ENCODE results near the gene OR4D10. TPM values are rescaled to one million over a fixed set of nuclear protein-coding genes. Genes with fewer than 3 reads are reported as not detected.

OR4D10 gene
- total RNA-seq, 4 donors from 2014 or later: not detected

DNA sequence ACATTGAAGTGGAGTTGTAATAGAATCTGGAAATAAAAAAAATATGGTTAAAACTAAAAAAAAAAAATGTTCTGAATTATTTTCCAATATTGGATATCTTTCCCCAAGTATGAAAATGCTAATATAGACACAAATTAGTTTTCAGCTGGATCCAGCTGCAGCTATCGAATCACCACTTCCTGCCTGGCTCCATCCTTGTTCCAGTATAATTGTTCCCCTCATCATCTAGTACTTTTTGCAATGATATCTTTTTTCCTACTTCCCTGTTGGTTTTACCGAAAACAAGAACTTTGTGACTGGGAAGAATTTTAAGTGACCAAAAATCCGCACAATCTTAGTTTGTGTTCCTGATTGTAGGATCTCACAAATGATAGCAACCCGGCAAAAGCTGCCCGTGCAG, 47.6 kb downstream of the OR4D10 start:
- H3K27me3 ChIP-seq: no peaks in the 10 kb centered on the region
- WGBS, 2 donors: 79 to 80% methylated on average over 5 of the region's 5 CpGs
- H3K4me1 ChIP-seq: no peaks in the 10 kb centered on the region
- no peak overlapping the region for H3K27ac ChIP-seq
- no peak overlapping the region for H3K4me3 ChIP-seq (replicated peaks in 1 of 3)
- no peaks in the 10 kb centered on the region for H3K36me3 ChIP-seq
- intact Hi-C loops (cut with DNase I): no loop called here
- DNase-seq: no peak
- H3K9me3 ChIP-seq: no peaks in the 10 kb centered on the region
- no peak for TF ChIP-seq POLR2A (IDR thresholded peaks at IDR 0.05)
- TF ChIP-seq, protein P1, sequence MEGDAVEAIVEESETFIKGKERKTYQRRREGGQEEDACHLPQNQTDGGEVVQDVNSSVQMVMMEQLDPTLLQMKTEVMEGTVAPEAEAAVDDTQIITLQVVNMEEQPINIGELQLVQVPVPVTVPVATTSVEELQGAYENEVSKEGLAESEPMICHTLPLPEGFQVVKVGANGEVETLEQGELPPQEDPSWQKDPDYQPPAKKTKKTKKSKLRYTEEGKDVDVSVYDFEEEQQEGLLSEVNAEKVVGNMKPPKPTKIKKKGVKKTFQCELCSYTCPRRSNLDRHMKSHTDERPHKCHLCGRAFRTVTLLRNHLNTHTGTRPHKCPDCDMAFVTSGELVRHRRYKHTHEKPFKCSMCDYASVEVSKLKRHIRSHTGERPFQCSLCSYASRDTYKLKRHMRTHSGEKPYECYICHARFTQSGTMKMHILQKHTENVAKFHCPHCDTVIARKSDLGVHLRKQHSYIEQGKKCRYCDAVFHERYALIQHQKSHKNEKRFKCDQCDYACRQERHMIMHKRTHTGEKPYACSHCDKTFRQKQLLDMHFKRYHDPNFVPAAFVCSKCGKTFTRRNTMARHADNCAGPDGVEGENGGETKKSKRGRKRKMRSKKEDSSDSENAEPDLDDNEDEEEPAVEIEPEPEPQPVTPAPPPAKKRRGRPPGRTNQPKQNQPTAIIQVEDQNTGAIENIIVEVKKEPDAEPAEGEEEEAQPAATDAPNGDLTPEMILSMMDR (IDR thresholded peaks at IDR 0.05): no peak

DNA sequence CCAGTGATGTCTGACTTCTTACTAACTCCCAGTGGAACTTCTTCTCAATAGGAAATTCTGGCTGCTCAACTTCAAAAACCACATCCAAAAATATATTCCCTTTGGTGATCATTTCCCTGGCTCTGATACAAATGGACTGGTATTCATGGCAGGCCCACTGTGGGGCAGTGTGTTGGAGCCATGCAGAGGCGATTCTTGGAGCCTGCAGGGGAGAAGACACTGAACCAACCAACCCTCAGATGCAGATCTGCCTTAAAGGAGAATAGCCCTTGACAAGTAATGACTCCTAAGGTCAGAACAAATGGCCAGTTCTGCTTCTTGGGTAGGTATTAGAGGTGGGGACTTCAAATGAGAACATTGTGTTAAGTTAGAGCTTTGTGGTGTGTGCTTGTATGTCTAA, 50.4 kb downstream of the OR4D10 start:
- DNase-seq: no peak
- H3K36me3 ChIP-seq: no peaks in the 10 kb centered on the region
- no peak overlapping the region for H3K27ac ChIP-seq
- 0 to 17% methylated on average over 1 of the region's 1 CpG for WGBS, 2 donors
- H3K4me1 ChIP-seq: no peaks in the 10 kb centered on the region
- no peaks in the 10 kb centered on the region for H3K9me3 ChIP-seq
- intact Hi-C loops (cut with DNase I): no loop called here
- TF ChIP-seq POLR2A (IDR thresholded peaks at IDR 0.05): no peak
- TF ChIP-seq, protein P1 (IDR thresholded peaks at IDR 0.05): no peak
- no peaks in the 10 kb centered on the region for H3K27me3 ChIP-seq
- no peak overlapping the region for H3K4me3 ChIP-seq (replicated peaks in 1 of 3)

DNA sequence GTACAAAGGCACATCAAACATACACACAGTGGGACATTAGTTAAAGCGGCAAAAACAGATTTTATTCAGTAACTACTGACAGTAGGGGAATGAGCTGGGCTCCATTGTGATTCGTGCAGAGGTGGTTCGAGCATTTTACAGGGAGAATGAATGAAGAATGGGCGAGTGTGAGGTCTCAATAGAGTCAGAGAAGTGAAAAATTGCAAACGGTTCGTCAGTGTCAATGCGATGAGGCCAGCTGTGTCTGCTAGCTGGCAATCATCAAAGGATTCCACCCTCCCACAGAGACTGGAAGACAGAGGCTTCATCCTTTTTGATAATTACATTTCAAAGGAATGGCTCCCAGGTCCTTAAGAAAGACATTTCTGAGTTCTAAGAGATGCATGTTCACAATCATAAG, 55.6 kb downstream of the OR4D10 start:
- no peaks in the 10 kb centered on the region for H3K9me3 ChIP-seq
- no peak overlapping the region for H3K4me3 ChIP-seq (replicated peaks in 1 of 3)
- H3K27ac ChIP-seq: no peak overlapping the region
- no peaks in the 10 kb centered on the region for H3K36me3 ChIP-seq
- DNase-seq: no peak
- 55 to 58% methylated on average over 7 of the region's 7 CpGs for WGBS, 2 donors
- no peak for TF ChIP-seq POLR2A (IDR thresholded peaks at IDR 0.05)
- H3K27me3 ChIP-seq: no peaks in the 10 kb centered on the region
- H3K4me1 ChIP-seq: no peaks in the 10 kb centered on the region
- intact Hi-C loops (cut with DNase I): no loop called here

Other genes with a start within 250 kb of the OR4D10 start
- gene OR5AN1, start 114.4 kb upstream of the OR4D10 start, total RNA-seq: not detected
- gene OR5A2, start 46.9 kb upstream of the OR4D10 start, total RNA-seq: not detected
- gene OR5A1, start 36.8 kb upstream of the OR4D10 start, total RNA-seq: under 1 TPM in 1 of 4 donors, not detected in 3; 0.05 TPM
- not detected for gene OR4D6, start 16.4 kb upstream of the OR4D10 start, total RNA-seq
- gene OR4D11, start 30.3 kb downstream of the OR4D10 start, total RNA-seq: not detected
- not detected for gene OR4D9, start 38.2 kb downstream of the OR4D10 start, total RNA-seq
- gene OSBP, start 142.5 kb downstream of the OR4D10 start, total RNA-seq: 10 to 100 TPM; 47.3 to 59.6 (median 49.5) TPM
- 10 to 100 TPM; 14.5 to 19.8 (median 17.0) TPM for gene PATL1, start 195.7 kb downstream of the OR4D10 start, total RNA-seq
- gene OR10V1, start 240.5 kb downstream of the OR4D10 start, total RNA-seq: not detected

Measured in thyroid gland (tissue), 4 donors.